GM18867 (cell line): ENCODE results near the gene KANSL3.

Experiments used
- ATAC-seq: cut with Tn5 transposase; IDR thresholded peaks from one replicate; pipeline ENCODE4 v1.9.1; 2021; ENCODE audit warnings: mild to moderate bottlenecking, moderate library complexity; ENCODE audit not compliant: unreplicated experiment

The KANSL3 gene

DNA sequence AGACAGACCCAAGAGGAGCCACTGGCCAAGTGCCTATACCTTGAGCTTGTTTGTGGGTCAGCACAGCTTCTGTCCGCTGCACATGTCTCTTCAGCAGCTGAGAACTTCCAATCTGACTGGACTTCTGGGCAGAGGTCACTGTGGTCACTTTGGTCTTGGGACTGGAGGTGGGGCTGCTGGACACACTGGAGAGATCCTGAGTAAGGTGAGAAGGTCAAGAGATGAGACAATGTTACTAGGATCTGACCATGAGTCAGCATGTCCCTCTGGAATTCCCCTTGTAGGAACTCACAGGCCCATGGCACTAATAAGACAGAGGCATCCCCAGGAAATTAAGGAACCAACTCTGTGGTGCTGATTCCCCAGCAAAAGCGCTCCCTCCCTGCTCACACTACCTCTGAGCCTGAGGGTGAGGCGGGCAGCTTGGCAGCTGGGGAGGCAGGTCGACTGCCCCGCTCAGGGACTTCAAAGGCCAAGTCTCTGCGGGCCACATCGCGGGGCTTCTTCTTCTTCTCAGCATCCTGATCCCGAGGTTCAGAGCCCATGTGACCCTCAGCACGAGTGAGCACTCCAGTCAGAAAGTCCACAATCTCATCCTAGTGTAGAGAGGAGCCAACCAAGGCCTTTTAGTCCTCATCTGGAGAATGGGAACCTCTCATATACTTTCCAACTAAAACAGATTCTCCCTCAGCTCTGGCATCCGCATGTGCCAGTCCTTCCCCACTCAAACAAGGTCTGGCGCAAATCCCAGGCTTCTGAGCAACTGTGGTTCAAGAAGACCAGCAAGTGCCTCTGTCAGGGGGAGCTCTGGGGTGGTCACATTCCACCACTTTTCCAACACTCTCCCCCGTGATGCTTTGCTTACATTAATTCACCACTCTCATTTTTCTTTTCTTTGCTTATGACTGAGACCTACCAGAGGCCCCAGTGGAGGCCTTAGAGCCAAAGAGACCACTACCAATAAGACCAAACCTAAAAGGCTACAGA, 29.4 kb downstream of the KANSL3 start:
- no peak for ATAC-seq

GRCh38 chr2:96604104-96604503, 34.0 kb downstream of the KANSL3 start:
- ATAC-seq = no peak

DNA sequence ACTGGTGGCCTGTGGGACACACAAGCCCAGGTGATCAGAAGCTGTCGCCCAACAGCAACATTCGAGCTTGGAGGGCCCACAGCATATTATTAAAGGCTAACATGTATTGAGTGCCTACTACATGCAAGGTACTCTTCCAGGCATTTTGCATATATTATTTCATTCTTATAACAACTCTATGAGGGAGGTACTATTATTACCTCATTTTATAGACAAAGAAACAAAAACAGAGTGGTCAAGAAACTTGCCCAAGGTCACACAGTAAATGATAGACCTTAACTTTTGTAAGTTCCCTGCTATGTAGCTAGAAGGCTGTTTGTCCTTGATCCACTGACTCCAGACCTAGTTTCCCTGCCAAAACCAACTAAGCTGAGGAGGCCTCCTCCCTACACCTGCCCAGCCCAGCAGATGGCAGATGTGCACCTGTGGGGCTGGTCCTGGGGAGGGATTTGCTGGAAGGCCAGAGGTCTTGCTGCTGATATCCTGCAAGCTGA, 35.7 kb downstream of the KANSL3 start:
- no peak for ATAC-seq

- no peak for ATAC-seq
Observed at GRCh38 chr2:96601382-96602292, 36.5 kb downstream of the KANSL3 start.

- no peak for ATAC-seq
Observed at GRCh38 chr2:96599941-96600340, 38.2 kb downstream of the KANSL3 start.

DNA sequence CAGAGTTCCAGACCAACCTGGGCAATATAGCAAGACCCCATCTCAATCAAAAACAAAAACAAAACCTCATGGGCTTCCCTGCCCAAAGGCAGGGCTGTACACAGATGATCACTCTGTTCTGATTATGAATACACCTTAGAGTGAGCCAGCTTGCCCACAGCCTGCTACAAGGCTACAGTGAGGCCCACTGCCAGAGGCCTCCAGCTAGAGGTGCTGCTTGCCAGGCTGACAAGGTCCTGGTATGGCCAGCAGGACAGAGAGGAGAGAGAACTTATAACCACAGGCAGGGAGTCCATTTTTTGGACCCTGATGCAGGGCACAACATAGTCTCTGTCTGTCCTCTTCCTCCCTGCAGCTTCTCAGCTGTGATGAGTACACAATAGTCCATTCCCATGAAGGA, 41.5 kb downstream of the KANSL3 start:
- no peak for ATAC-seq

DNA sequence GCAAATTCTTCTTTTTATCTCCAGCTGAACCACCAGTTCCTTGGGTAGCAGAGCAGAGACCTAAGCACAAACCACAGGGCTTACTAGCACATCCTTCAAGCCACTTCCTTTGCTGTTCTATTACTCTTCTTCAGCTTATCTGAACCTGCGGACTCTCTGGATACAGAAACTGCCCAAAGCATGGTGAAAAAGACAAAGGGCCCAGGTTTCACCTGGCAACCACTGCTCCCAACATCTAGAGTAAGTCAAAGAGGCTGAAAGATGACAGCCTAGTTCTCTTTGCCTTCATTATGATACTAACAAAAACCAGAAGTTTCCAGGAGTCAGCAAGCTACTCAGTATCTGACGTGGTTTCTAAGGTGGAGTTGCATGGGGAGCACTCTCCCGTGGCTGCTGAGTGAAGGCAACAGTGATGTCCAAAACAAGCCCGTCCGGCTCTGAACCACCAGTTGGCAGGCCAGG, 43.4 kb downstream of the KANSL3 start:
- ATAC-seq = no peak

DNA sequence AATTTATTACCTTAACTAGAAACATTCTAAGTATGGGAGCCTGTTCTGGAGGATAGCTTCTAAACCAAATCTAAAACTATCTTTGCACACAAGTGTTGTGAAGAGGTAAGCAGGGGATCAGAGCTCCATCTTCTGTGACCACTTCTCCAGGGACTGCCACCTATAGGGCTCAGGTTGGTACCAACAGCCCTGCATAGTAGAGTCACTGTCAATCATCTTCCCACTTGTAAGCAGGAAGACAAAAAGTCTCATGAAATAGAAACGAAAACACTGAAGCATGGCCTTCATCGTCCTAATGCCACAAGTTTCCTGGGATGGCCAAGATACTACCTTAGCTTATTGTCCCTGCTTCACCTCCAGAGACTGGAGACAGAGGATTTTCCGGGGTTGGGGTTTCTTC, 43.8 kb downstream of the KANSL3 start:
- no peak for ATAC-seq

GRCh38 chr2:96591494-96591893, 46.6 kb downstream of the KANSL3 start:
- ATAC-seq = no peak

DNA sequence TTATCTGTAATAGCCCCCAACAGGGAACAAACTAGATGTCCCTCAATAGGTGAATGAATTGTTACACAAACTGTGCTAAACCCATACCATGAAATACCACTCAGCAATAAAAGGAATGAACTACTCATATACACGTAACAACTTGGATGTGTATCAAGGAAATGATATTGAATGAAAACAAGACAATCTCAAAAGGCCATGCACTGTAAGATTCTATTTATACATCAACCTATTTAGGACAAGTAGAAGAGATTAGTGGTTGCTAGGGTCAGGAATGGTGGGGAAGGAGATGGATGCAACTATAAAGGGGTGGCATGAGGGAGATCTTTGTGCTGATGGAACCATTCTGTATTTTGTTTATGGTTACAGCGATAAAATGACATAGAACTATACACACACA, 47.1 kb downstream of the KANSL3 start:
- ATAC-seq = no peak

GRCh38 chr2:96587843-96588242, 50.3 kb downstream of the KANSL3 start:
- no peak for ATAC-seq

DNA sequence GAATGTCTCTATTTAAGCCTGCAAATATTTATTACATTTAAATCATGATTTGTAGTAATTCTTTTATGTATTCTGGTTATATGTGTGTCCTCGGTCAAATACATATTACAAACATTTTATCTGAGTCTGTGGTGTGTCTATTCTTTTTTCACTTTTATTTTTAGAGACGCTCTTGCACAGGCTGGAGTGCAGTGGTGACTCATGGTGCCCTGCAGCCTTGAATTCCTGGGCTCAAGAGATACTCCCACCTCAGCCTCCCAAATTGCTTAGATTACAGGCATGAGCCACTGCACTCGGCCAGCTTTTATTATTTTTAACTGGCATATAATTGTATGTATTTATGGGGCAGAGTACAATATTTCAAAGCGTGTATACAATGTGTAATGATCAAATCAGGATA, 54.1 kb downstream of the KANSL3 start:
- ATAC-seq = no peak

- no peak for ATAC-seq
Observed at GRCh38 chr2:96580771-96581170, 57.3 kb downstream of the KANSL3 start.

DNA sequence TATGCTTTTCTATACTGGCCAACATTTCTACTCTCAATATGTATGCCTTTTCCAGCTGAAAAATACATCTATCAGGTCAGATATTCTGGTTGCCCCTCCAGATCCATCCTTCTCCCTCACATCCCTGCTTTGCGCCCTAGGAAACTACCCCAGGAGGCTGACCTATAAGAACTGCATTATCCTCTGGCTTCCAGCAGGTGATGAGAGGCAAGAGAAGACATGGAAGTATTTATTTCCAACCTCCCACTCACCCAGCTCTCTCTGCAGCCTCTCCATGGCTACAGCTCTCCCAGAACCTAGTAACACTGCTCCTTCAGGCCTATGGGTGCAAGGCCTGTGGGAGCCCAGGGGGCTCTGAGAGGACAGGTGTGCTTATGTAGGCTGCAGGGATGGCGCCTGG, 58.7 kb downstream of the KANSL3 start:
- no peak for ATAC-seq

GRCh38 chr2:96578731-96579130, 59.4 kb downstream of the KANSL3 start:
- no peak for ATAC-seq

- no peak for ATAC-seq
Observed at GRCh38 chr2:96577501-96577900, 60.6 kb downstream of the KANSL3 start.

DNA sequence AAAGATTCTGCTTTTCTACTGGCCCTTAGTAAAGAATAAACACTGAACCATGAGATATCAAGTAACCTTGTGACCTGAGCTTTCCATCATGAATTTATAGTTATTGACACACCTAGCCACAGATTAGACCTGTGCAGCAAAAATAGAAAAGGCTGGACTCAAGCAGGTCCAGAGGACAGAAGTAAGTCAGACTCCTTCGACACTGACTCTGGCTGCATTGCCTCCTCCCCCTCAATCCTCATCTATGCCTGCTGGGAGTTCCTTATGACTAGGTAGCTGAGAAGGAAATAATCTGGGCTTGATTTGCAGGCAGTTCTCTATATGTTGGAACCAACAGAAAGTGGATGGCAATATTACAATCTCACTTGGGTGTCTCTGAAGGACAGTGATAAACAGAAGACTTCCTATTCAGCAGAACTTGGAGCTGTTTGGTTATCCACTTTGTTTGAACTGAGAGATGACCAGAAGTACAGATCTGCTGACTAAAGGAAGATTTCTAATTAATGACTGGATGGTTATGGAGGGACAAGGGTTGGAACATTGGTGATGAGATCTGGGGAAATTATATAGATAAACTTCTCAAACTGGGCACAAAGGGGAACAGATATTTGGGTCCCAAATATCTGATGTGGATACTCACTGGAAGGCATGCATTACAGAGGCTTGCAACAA, 62.2 kb downstream of the KANSL3 start:
- no peak for ATAC-seq

DNA sequence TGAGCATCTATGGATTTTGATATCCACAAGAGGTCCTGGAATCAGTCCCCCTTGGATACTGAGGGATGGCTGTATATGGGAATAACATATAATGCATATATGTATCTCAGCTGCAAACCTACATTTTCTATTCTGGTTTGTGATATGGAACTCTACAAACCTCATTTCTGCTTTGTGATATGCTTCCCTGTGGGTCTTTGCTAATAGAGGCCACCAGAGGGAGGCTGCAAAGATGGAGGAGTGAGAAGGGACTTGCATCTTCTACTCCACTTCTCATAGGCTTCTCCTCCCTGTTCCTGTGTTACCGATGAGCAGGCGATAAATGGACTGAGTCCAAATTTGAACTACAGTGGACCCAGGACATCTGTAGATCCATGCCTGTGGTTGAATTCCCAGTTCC, 63.7 kb downstream of the KANSL3 start:
- ATAC-seq = no peak

GRCh38 chr2:96568094-96568493, 70.0 kb downstream of the KANSL3 start:
- ATAC-seq = no peak

DNA sequence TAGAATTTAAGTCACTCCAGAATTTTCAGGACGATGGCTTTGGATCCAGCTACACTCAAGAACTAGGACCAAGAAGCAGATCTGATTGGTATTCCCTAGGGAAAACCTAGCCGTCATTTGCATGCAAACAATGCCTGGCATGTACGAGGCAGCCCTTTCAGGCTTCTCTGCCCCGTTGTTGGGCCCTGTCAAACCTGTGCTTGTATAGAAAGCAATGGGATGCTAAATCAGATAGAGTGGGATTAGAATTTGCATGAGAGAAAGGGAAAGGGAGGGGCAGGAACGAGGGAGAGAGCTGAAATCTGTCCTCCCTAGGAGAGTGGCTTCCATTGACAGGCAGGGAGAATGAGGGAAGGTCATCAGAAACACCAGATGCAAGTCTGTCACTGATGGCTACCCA, 73.0 kb downstream of the KANSL3 start:
- ATAC-seq = no peak

DNA sequence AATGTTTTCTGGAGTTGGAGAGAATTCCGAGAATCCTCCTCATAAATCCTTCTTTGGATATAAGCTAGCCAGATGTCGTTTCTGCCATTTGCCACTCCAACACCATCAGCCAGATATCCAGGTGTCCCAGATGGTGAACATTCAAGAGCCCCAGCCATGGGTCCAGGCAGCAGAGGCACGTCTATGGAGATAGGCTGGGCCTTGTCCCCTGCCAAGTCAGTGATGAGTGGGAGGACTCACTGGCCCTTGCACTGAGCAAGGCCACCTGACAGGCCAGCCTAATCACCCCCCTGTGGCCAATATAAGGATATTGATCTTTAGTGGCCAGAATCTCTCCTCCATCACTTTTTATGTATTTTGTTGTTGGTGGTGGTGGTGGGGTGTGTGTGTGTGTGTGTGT, 73.5 kb downstream of the KANSL3 start:
- no peak for ATAC-seq
